Vagina (tissue), 2 donors: ENCODE measurements around the gene MARCHF4. TPM values are rescaled to one million over a fixed set of nuclear protein-coding genes. Genes with fewer than 3 reads are reported as not detected.

ENCODE experiments used
- DNase-seq, 2 donors: peaks; one replicate each; pipeline ENCODE4 v3.0.0-alpha.2; 2017; ENCODE audit errors: extremely low spot score in 2 of 2
- H3K27ac ChIP-seq: fragments of 200-600 bp; sonication (generic); one replicate; pipeline ENCODE4 v1.5.1; 2019
- H3K27me3 ChIP-seq: fragments of 200-600 bp; sonication (generic); one replicate; pipeline ENCODE4 v1.5.1; 2019
- H3K36me3 ChIP-seq, 2 donors: fragments of 200-600 bp; sonication (generic); one replicate each; pipeline ENCODE4 v1.5.1; 2017 to 2019
- H3K4me1 ChIP-seq: fragments of 200-600 bp; sonication (generic); one replicate; pipeline ENCODE4 v1.5.1; 2019
- H3K4me3 ChIP-seq, 2 donors: fragments of 200-600 bp; sonication (generic); 1 replicate in 1 of 2; 2 replicates in 1 of 2; pipeline ENCODE4 v1.5.1; 2016 to 2019
- H3K9me3 ChIP-seq: fragments of 200-600 bp; sonication (generic); one replicate; pipeline ENCODE4 v1.5.1; 2019
- CTCF ChIP-seq, 3 experiments: fragments of 450-650 bp in 2 of 3; fragments of 200-600 bp in 1 of 3; sonication (generic) in 1 of 3; IDR thresholded peaks; one replicate each; pipeline ENCODE4 v1.5.1; 2017 to 2019; ENCODE audit warnings: antibody characterized with exemption in 3 of 3, mild to moderate bottlenecking in 2 of 3, moderate library complexity in 2 of 3
- POLR2A ChIP-seq, 2 donors: fragments of 450-650 bp; IDR thresholded peaks; one replicate each; pipeline ENCODE4 v1.6.1; 2017; ENCODE audit warnings: antibody characterized with exemption in 2 of 2, mild to moderate bottlenecking in 2 of 2, moderate library complexity in 2 of 2
- POLR2AphosphoS5 ChIP-seq, 2 donors: sonication (generic); formaldehyde crosslinking; IDR thresholded peaks; one replicate each; pipeline ENCODE4 v1.9.0; 2017; ENCODE audit warnings: antibody characterized with exemption in 2 of 2, mild to moderate bottlenecking in 2 of 2, low read depth in 1 of 2; ENCODE audit not compliant: insufficient read depth in 1 of 2
- intact Hi-C: fragments of 100-400 bp; cut with DNase I; formaldehyde crosslinking; loops from one replicate; pipeline ENCODE4 v1.15.1; 2023
- total RNA-seq: library from RNA; depleted of rRNA; stranded (reverse); fragments of >200 nt; gene quantifications from one replicate; pipeline ENCODE4 v1.2.3, GENCODE V29; 2016

Gene MARCHF4
- total RNA-seq, 1 donor from 2014 or later, result not detected

GRCh38 chr2:216402751-216403150 is 30.5 kb upstream of the MARCHF4 start:
- H3K27ac ChIP-seq, result no peak overlapping the region
- no peaks in the 10 kb centered on the region for H3K27me3 ChIP-seq
- no peak for TF ChIP-seq POLR2AphosphoS5 (IDR thresholded peaks at IDR 0.05; ENCODE audit: insufficient read depth in 1 of 2, low read depth in 1 of 2)
- TF ChIP-seq POLR2A (IDR thresholded peaks at IDR 0.05), result no peak
- no peak for TF ChIP-seq CTCF (IDR thresholded peaks at IDR 0.05)
- no peaks in the 10 kb centered on the region for H3K36me3 ChIP-seq
- H3K4me3 ChIP-seq, result no peak overlapping the region
- no peaks in the 10 kb centered on the region for H3K4me1 ChIP-seq
- intact Hi-C loops, result no loop called here
- H3K9me3 ChIP-seq, result no peaks in the 10 kb centered on the region
- DNase-seq, result no peak

- H3K27me3 ChIP-seq, result no peaks in the 10 kb centered on the region
- no peaks in the 10 kb centered on the region for H3K36me3 ChIP-seq
- no peaks in the 10 kb centered on the region for H3K4me1 ChIP-seq
- H3K9me3 ChIP-seq, result no peaks in the 10 kb centered on the region
- no peak for TF ChIP-seq POLR2AphosphoS5 (IDR thresholded peaks at IDR 0.05; ENCODE audit: insufficient read depth in 1 of 2, low read depth in 1 of 2)
- no peak for TF ChIP-seq POLR2A (IDR thresholded peaks at IDR 0.05)
- TF ChIP-seq CTCF (IDR thresholded peaks at IDR 0.05), result no peak
- no peak overlapping the region for H3K27ac ChIP-seq
- no peak overlapping the region for H3K4me3 ChIP-seq
- no peak for DNase-seq
- intact Hi-C loops, result no loop called here
These were observed 27.3 kb upstream of the MARCHF4 start for GRCh38 chr2:216399621-216400020.

GRCh38 chr2:216394881-216395280 is 22.6 kb upstream of the MARCHF4 start:
- TF ChIP-seq POLR2A (IDR thresholded peaks at IDR 0.05), result no peak
- TF ChIP-seq CTCF (IDR thresholded peaks at IDR 0.05), result no peak
- TF ChIP-seq POLR2AphosphoS5 (IDR thresholded peaks at IDR 0.05; ENCODE audit: insufficient read depth in 1 of 2, low read depth in 1 of 2), result no peak
- intact Hi-C loops, result no loop called here

GRCh38 chr2:216392945-216393840 is 20.9 kb upstream of the MARCHF4 start:
- no peaks in the 10 kb centered on the region for H3K9me3 ChIP-seq
- no peaks in the 10 kb centered on the region for H3K4me1 ChIP-seq
- no peak overlapping the region for H3K27ac ChIP-seq
- TF ChIP-seq POLR2AphosphoS5 (IDR thresholded peaks at IDR 0.05; ENCODE audit: insufficient read depth in 1 of 2, low read depth in 1 of 2) (no peak), CTCF (IDR thresholded peaks at IDR 0.05) (no peak), POLR2A (IDR thresholded peaks at IDR 0.05) (no peak)
- H3K27me3 ChIP-seq, result no peaks in the 10 kb centered on the region
- H3K36me3 ChIP-seq, result no peaks in the 10 kb centered on the region
- intact Hi-C loops, result no loop called here
- H3K4me3 ChIP-seq, result no peak overlapping the region
- DNase-seq, result no peak

More at GRCh38 chr2:216394881-216395280, 22.6 kb upstream of the MARCHF4 start:
- Histone ChIP-seq H3K27me3 (no peaks in the 10 kb centered on the region), H3K36me3 (no peaks in the 10 kb centered on the region), H3K9me3 (no peaks in the 10 kb centered on the region), H3K27ac (no peak overlapping the region), H3K4me1 (no peaks in the 10 kb centered on the region), H3K4me3 (no peak overlapping the region)
- DNase-seq, result no peak

- no peak overlapping the region for H3K4me3 ChIP-seq
- no peak for TF ChIP-seq POLR2A (IDR thresholded peaks at IDR 0.05)
- no peak for TF ChIP-seq POLR2AphosphoS5 (IDR thresholded peaks at IDR 0.05; ENCODE audit: insufficient read depth in 1 of 2, low read depth in 1 of 2)
- TF ChIP-seq CTCF (IDR thresholded peaks at IDR 0.05), result no peak
- no peaks in the 10 kb centered on the region for H3K36me3 ChIP-seq
- no peaks in the 10 kb centered on the region for H3K4me1 ChIP-seq
- H3K27me3 ChIP-seq, result no peaks in the 10 kb centered on the region
- H3K9me3 ChIP-seq, result no peaks in the 10 kb centered on the region
- no peak overlapping the region for H3K27ac ChIP-seq
- no peak for DNase-seq
- intact Hi-C loops, result no loop called here
These were observed 19.8 kb upstream of the MARCHF4 start for GRCh38 chr2:216392018-216392562.
